ENCODE results near the gene SIT1.

- no peak for TF ChIP-seq CTCF (IDR thresholded peaks at IDR 0.05; ENCODE audit: insufficient read depth, low read depth, low read length)
- no peak for TF ChIP-seq EZH2 (IDR thresholded peaks at IDR 0.05; ENCODE audit: insufficient read depth, low read length)
Measured at GRCh38 chr9:35690294-35690613, 39.5 kb upstream of the SIT1 start.

Data from astrocyte (in vitro differentiated cells and primary cell).